Stomach (tissue), 9 donors: ENCODE data around the gene CDC42BPG. TPM values are rescaled to one million over a fixed set of nuclear protein-coding genes. Genes with fewer than 3 reads are reported as not detected.

Experiments
- DNase-seq, 2 donors: peaks; one replicate each; pipeline versions ENCODE4 v3.0.0 to v3.0.0-alpha.2; 2013 to 2019
- H3K27ac ChIP-seq, 5 donors: fragments of 200-600 bp in 4 of 5; sonication (generic) in 4 of 5; one replicate each; pipeline ENCODE4 v1.5.1; 2013 to 2019; ENCODE audit warnings: mild to moderate bottlenecking in 1 of 5, moderate library complexity in 1 of 5
- H3K27me3 ChIP-seq, 3 donors: fragments of 200-600 bp; sonication (generic); one replicate each; pipeline ENCODE4 v1.5.1; 2017 to 2019; ENCODE audit warnings: mixed run types in 1 of 3
- H3K36me3 ChIP-seq, 4 donors: fragments of 200-600 bp; sonication (generic); 1 replicate in 3 of 4; 2 replicates in 1 of 4; pipeline ENCODE4 v1.5.1; 2016 to 2019
- H3K4me1 ChIP-seq, 4 donors: fragments of 200-600 bp; sonication (generic); one replicate each; pipeline ENCODE4 v1.5.1; 2016 to 2019
- H3K4me3 ChIP-seq, 4 donors: fragments of 200-600 bp; sonication (generic) in 3 of 4; one replicate each; pipeline ENCODE4 v1.5.1; 2016 to 2019; ENCODE audit warnings: mild to moderate bottlenecking in 1 of 4
- H3K9me3 ChIP-seq, 4 donors: fragments of 200-600 bp; sonication (generic); one replicate each; pipeline ENCODE4 v1.5.1; 2016 to 2019
- EP300 ChIP-seq: sonication (generic); formaldehyde crosslinking; IDR thresholded peaks from one replicate; pipeline ENCODE4 v1.6.1; 2017; ENCODE audit warnings: antibody characterized with exemption
- POLR2A ChIP-seq, 4 donors: fragments of 450-650 bp; IDR thresholded peaks; one replicate each; pipeline ENCODE4 v1.6.1; 2016; ENCODE audit warnings: antibody characterized with exemption in 4 of 4, control low read depth in 2 of 4, mild to moderate bottlenecking in 1 of 4, moderate library complexity in 1 of 4
- POLR2AphosphoS5 ChIP-seq, 3 donors: sonication (generic); formaldehyde crosslinking; IDR thresholded peaks; one replicate each; pipeline ENCODE4 v1.6.1; 2016; ENCODE audit warnings: antibody characterized with exemption in 3 of 3
- WGBS, 5 donors: extraction: QIAGEN DNeasy Blood & Tissue Kit in 3 of 5; methylation state at CpG; one replicate each; pipeline versions ENCODE4 v1.1.5 to v1.1.7; 2013 to 2018; 5-methylcytosine and 5-hydroxymethylcytosine counted together
- intact Hi-C: fragments of 100-400 bp; cut with DNase I; formaldehyde crosslinking; loops from one replicate; pipeline ENCODE4 v1.15.1; 2023; ENCODE audit warnings: low total_unique reads
- polyA plus RNA-seq, 3 donors: library from polyadenylated mRNA; stranded (reverse); fragments of 200-250 nt; gene quantifications; one replicate each; pipeline ENCODE4 v1.2.3, GENCODE V29; 2013
- total RNA-seq, 5 donors: library from RNA; depleted of rRNA; stranded (reverse); fragments of >200 nt; gene quantifications; one replicate each; pipeline versions ENCODE4 v1.1.0 to v1.2.3, GENCODE V29; 2014 to 2016
- TF ChIP-seq, protein P1 (sequence below), 7 experiments: fragments of 450-650 bp in 4 of 7; fragments of 200-600 bp in 3 of 7; sonication (generic) in 3 of 7; IDR thresholded peaks; one replicate each; pipeline ENCODE4 v1.5.1; 2016 to 2019; ENCODE audit warnings: antibody characterized with exemption in 7 of 7, control low read depth in 2 of 7, mild to moderate bottlenecking in 1 of 7
- donor health status: healthy with polysubstance abuse.
- donor health status: Bipolar disorder and iron deficiency.
- donor health status: healthy.

The CDC42BPG gene
- total and polyA plus RNA-seq, 8 donors, result 8.9 to 66.5 (median 26.2) TPM

DNA sequence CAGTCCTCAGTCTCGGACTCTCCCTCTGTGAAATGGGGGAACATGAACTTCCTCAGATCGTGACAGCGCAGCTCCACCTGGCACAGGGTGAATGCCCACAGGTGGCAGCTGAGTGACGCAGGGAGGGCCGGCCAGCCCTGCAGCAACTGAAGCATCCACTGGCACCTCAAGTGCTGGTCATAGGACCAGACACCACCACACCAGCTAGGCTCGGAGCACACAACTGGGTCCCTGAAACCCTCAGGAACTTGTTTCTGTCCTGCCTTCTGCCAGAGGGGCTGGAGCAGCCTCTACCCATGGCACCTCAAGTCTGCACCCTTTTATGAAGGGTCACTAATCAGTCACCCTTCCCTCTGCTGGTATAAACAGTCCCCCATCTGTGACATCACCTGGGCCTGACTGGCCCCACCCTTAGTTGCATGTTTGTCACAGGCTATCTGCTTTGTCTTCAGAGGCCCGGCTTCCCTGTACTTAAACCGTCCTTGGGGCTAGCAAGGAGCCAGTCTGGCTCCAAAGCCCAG is 7.4 kb upstream of the CDC42BPG start:
- Histone ChIP-seq H3K27me3 (no peaks in the 10 kb centered on the region), H3K4me1 (peaks cover 82 to 100% (median 98%) of the 10 kb centered on the region in 4 donors), H3K27ac (peak overlapping the region; percentile 9 to 94 (median 92)), H3K4me3 (no peak overlapping the region), H3K36me3 (peaks cover 20 to 29% (median 26%) of the 10 kb centered on the region in 4 donors), H3K9me3 (no peaks in the 10 kb centered on the region)
- 65 to 79% (median 72%) methylated on average over 8 of the region's 8 CpGs for WGBS, 5 donors
- intact Hi-C loops, result no loop called here
- no peak for TF ChIP-seq POLR2A (IDR thresholded peaks at IDR 0.05)
- TF ChIP-seq, protein P1, sequence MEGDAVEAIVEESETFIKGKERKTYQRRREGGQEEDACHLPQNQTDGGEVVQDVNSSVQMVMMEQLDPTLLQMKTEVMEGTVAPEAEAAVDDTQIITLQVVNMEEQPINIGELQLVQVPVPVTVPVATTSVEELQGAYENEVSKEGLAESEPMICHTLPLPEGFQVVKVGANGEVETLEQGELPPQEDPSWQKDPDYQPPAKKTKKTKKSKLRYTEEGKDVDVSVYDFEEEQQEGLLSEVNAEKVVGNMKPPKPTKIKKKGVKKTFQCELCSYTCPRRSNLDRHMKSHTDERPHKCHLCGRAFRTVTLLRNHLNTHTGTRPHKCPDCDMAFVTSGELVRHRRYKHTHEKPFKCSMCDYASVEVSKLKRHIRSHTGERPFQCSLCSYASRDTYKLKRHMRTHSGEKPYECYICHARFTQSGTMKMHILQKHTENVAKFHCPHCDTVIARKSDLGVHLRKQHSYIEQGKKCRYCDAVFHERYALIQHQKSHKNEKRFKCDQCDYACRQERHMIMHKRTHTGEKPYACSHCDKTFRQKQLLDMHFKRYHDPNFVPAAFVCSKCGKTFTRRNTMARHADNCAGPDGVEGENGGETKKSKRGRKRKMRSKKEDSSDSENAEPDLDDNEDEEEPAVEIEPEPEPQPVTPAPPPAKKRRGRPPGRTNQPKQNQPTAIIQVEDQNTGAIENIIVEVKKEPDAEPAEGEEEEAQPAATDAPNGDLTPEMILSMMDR (IDR thresholded peaks at IDR 0.05), result no peak
- no peak for DNase-seq

DNA sequence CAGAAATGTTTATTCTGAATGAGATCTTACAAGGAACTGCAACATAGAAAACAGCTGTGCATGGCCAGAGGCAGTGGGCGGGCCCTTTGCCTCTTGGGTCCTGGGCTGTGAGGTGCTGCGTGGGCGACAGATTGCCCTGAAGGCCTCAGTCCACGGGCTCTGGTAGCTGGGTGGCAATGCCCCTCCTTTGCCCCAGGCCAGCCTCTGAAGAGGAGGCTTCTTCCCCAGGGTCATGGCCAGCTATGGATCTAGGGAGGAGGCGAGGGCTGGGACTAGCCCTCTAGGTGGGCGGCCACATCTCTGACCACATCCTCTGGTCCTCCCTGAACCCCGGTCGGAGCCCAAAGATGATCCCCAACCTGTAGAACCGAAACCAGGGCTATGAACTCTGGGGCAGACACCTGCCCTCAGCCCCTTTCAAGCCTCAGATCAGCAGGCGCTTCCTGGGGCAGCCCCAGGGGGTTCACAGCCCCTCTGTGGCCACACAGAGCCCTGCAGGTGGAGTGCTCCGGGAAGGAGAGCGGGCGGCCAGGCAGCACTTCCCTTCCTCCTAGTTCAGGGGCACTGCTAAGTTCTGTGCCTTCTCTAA is 6.6 kb upstream of the CDC42BPG start:
- H3K4me1 ChIP-seq, result peaks cover 74 to 95% (median 92%) of the 10 kb centered on the region in 4 donors

DNA sequence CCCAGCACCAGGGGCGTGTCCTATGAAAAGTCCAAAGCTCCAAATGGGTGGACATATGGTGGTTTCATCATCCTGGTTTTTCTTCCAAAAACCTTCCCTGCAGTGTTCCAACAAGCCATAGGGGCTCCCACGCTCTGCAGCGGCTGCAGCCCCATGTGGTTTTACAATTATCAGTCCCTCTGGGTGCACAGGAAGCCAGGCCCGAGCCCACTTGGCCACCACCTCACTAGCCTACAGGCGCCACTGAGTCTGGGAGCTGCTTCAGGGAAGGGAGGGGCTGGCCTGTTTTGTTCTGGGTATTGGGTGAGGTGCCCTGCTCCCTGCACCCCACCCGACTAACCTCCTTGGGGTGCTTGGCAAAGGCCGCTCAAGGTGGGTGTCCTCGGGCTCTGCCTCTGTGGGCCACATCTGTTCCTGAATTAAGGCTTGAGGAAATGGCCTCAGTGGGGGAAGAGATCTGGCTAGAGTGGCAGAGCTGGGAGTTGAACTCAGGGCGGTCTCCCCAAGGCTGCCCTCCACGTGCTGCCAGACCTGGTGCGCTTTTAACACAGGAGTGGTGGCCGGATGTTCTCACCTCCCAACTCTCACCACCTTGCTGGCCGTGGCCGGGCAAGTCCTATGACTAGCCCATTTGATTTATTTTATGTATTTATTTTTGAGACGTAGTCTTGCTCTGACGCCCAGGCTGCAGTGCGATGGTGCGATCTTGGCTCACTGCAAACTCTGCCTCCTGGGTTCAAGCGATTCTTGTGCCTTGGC is 5.3 kb upstream of the CDC42BPG start:
- 73 to 78% (median 75%) methylated on average over 18 to 19 of the region's 19 CpGs for WGBS, 5 donors

More for the DNA sequence above, 6.6 kb upstream of the CDC42BPG start:
- intact Hi-C loops, result no loop called here
- peak in 1 of 2 donors; percentile 51 for DNase-seq
- 45 to 58% (median 51%) methylated on average over 7 to 13 of the region's 13 CpGs for WGBS, 5 donors
- no peak for TF ChIP-seq POLR2A (IDR thresholded peaks at IDR 0.05)
- TF ChIP-seq, protein P1 (IDR thresholded peaks at IDR 0.05), result no peak
- TF ChIP-seq EP300, result no peak
- no peak for TF ChIP-seq POLR2AphosphoS5 (IDR thresholded peaks at IDR 0.05)
- Histone ChIP-seq H3K36me3 (peaks cover 20 to 29% (median 26%) of the 10 kb centered on the region in 4 donors), H3K4me3 (no peak overlapping the region), H3K9me3 (no peaks in the 10 kb centered on the region), H3K27ac (peak overlapping the region; percentile 63 to 94 (median 92)), H3K27me3 (no peaks in the 10 kb centered on the region)

More for the DNA sequence above, 5.3 kb upstream of the CDC42BPG start:
- H3K4me3 ChIP-seq, result no peak overlapping the region
- H3K36me3 ChIP-seq, result peaks cover 20 to 25% (median 23%) of the 10 kb centered on the region in 4 donors
- TF ChIP-seq POLR2A (IDR thresholded peaks at IDR 0.05) (no peak), POLR2AphosphoS5 (IDR thresholded peaks at IDR 0.05) (no peak), EP300 (no peak)
- TF ChIP-seq, protein P1 (IDR thresholded peaks at IDR 0.05), result no peak
- intact Hi-C loops, result no loop called here
- no peak for DNase-seq
- H3K9me3 ChIP-seq, result no peaks in the 10 kb centered on the region
- H3K4me1 ChIP-seq, result peaks cover 64 to 88% (median 84%) of the 10 kb centered on the region in 4 donors
- H3K27ac ChIP-seq, result peak overlapping the region; percentile 20 to 94 (median 92)
- H3K27me3 ChIP-seq, result no peaks in the 10 kb centered on the region
